Endometrial microvascular endothelial cells (primary cell): Measurements from ENCODE around the gene COL6A6. TPM values are rescaled to one million over a fixed set of nuclear protein-coding genes. Genes with fewer than 3 reads are reported as not detected.

Experiments
- in situ Hi-C: cut with HindIII; loops from 2 replicates; pipeline ENCODE4 v1.10.0; 2017; ENCODE audit warnings: low sequenced_read_pairs, low pct_unique_long_range_greater_than_20kb; ENCODE audit errors: inconsistent ontology term
- total RNA-seq: library from RNA; depleted of rRNA; stranded (reverse); fragments of >200 nt; gene quantifications from one replicate; pipeline ENCODE4 v1.2.3, GENCODE V29; 2015; ENCODE audit errors: inconsistent ontology term

The COL6A6 gene
- not detected for total RNA-seq

- in situ Hi-C loops: no loop called here
These were observed at the start of gene COL6A6 for GRCh38 chr3:130516645-130517512. TSS of gene COL6A6 (plus strand) at chr3:130517177. CDS start at chr3:130560365, 43,188 bp downstream.

GRCh38 chr3:130468311-130468710 lies 48.7 kb upstream of the COL6A6 start:
- in situ Hi-C loops: no loop called here

- in situ Hi-C loops: no loop called here
These were observed 46.9 kb upstream of the COL6A6 start for GRCh38 chr3:130470126-130470525.

- in situ Hi-C loops: no loop called here
These were observed 43.6 kb upstream of the COL6A6 start for GRCh38 chr3:130473416-130473815.

- in situ Hi-C loops: no loop called here
These were observed 36.2 kb upstream of the COL6A6 start for GRCh38 chr3:130480736-130481135.

- in situ Hi-C loops: no loop called here
These were observed 28.7 kb upstream of the COL6A6 start for GRCh38 chr3:130488288-130488687.

- in situ Hi-C loops: no loop called here
These were observed 28.1 kb upstream of the COL6A6 start for GRCh38 chr3:130488769-130489450.

GRCh38 chr3:130490241-130490640 lies 26.7 kb upstream of the COL6A6 start:
- in situ Hi-C loops: no loop called here

GRCh38 chr3:130491431-130491830 lies 25.5 kb upstream of the COL6A6 start:
- in situ Hi-C loops: no loop called here

GRCh38 chr3:130504701-130505100 lies 12.3 kb upstream of the COL6A6 start:
- in situ Hi-C loops: no loop called here

GRCh38 chr3:130506031-130506430 lies 10.9 kb upstream of the COL6A6 start:
- in situ Hi-C loops: no loop called here

- in situ Hi-C loops: no loop called here
These were observed 9.2 kb upstream of the COL6A6 start for GRCh38 chr3:130507746-130508145.

- in situ Hi-C loops: no loop called here
These were observed 8.0 kb upstream of the COL6A6 start for GRCh38 chr3:130509008-130509407.

- in situ Hi-C loops: no loop called here
These were observed 2.3 kb upstream of the COL6A6 start for GRCh38 chr3:130514681-130515080.

- in situ Hi-C loops: no loop called here
These were observed 1.2 kb upstream of the COL6A6 start for GRCh38 chr3:130515755-130516154.

GRCh38 chr3:130517602-130518001 lies 625 bp downstream of the COL6A6 start:
- in situ Hi-C loops: no loop called here

GRCh38 chr3:130519754-130520153 lies 2.8 kb downstream of the COL6A6 start:
- in situ Hi-C loops: no loop called here

GRCh38 chr3:130522399-130522798 lies 5.4 kb downstream of the COL6A6 start:
- in situ Hi-C loops: no loop called here

GRCh38 chr3:130527426-130527825 lies 10.4 kb downstream of the COL6A6 start:
- in situ Hi-C loops: no loop called here

- in situ Hi-C loops: no loop called here
These were observed 11.1 kb downstream of the COL6A6 start for GRCh38 chr3:130528120-130528519.
